ENCODE measurements around the gene APC2. TPM values are rescaled to one million over a fixed set of nuclear protein-coding genes. Genes with fewer than 3 reads are reported as not detected.

The APC2 gene
- total RNA-seq, 1 donor from 2014 or later = not detected

GRCh38 chr19:1422360-1422759 lies 27.6 kb upstream of the APC2 start:
- no peak for DNase-seq (ENCODE audit: low read depth)
- H3K4me3 ChIP-seq (ENCODE audit: low read depth, low read length) = no peak overlapping the region
- TF ChIP-seq CTCF (conservative IDR thresholded peaks at IDR 0.05; ENCODE audit: low read depth, low read length) = no peak

- no peak overlapping the region for H3K4me3 ChIP-seq (ENCODE audit: low read depth, low read length)
- no peak for TF ChIP-seq CTCF (conservative IDR thresholded peaks at IDR 0.05; ENCODE audit: low read depth, low read length)
- no peak for DNase-seq (ENCODE audit: low read depth)
These were observed 27.0 kb upstream of the APC2 start for GRCh38 chr19:1422943-1423342.

GRCh38 chr19:1423436-1424191 lies 26.3 kb upstream of the APC2 start:
- DNase-seq (ENCODE audit: low read depth) = no peak
- no peak for TF ChIP-seq CTCF (conservative IDR thresholded peaks at IDR 0.05; ENCODE audit: low read depth, low read length)
- no peak overlapping the region for H3K4me3 ChIP-seq (ENCODE audit: low read depth, low read length)

GRCh38 chr19:1424192-1424955 lies 25.5 kb upstream of the APC2 start:
- no peak for TF ChIP-seq CTCF (conservative IDR thresholded peaks at IDR 0.05; ENCODE audit: low read depth, low read length)
- H3K4me3 ChIP-seq (ENCODE audit: low read depth, low read length) = no peak overlapping the region
- no peak for DNase-seq (ENCODE audit: low read depth)

GRCh38 chr19:1425102-1425837 lies 24.7 kb upstream of the APC2 start:
- TF ChIP-seq CTCF (conservative IDR thresholded peaks at IDR 0.05; ENCODE audit: low read depth, low read length) = no peak

GRCh38 chr19:1425902-1426301 lies 24.0 kb upstream of the APC2 start:
- DNase-seq (ENCODE audit: low read depth) = no peak

More at GRCh38 chr19:1425102-1425837, 24.7 kb upstream of the APC2 start:
- DNase-seq (ENCODE audit: low read depth) = no peak
- no peak overlapping the region for H3K4me3 ChIP-seq (ENCODE audit: low read depth, low read length)

More at GRCh38 chr19:1425902-1426301, 24.0 kb upstream of the APC2 start:
- no peak for TF ChIP-seq CTCF (conservative IDR thresholded peaks at IDR 0.05; ENCODE audit: low read depth, low read length)
- H3K4me3 ChIP-seq (ENCODE audit: low read depth, low read length) = no peak overlapping the region
